DOHH2 (cell line): Measurements from ENCODE around the gene PKP4.
"Not testable (repeated sequence)": the region's sequence is repeated elsewhere in the genome, so short reads cannot be mapped to it uniquely, and the experiment has no call there.

Source experiments
- H3F3A ChIP-seq: fragments of 200-600 bp; sonication (generic), shearing (Covaris generic); 2 replicates; pipeline ENCODE4 v1.6.0; 2016; ENCODE audit warnings: antibody characterized with exemption, mild to moderate bottlenecking; ENCODE audit not compliant: control insufficient read depth, insufficient read depth
- H3K27ac ChIP-seq: fragments of 200-600 bp; sonication (generic); 2 replicates; pipeline ENCODE4 v1.5.1; 2014; ENCODE audit warnings: low read depth, mild to moderate bottlenecking, low read length, moderate library complexity
- H3K27me3 ChIP-seq: fragments of 200-600 bp; sonication (generic); 2 replicates; pipeline ENCODE4 v1.6.1; 2014; ENCODE audit warnings: mild to moderate bottlenecking, low read length, mixed read lengths; ENCODE audit not compliant: control insufficient read depth
- H3K36me3 ChIP-seq: fragments of 200-600 bp; sonication (generic); 2 replicates; pipeline ENCODE4 v1.6.1; 2014; ENCODE audit warnings: mild to moderate bottlenecking, low read length, moderate library complexity, mixed read lengths; ENCODE audit not compliant: control insufficient read depth
- H3K4me1 ChIP-seq: fragments of 200-600 bp; sonication (generic); 2 replicates; pipeline ENCODE4 v1.6.1; 2014; ENCODE audit warnings: mild to moderate bottlenecking, low read length, mixed read lengths; ENCODE audit not compliant: control insufficient read depth
- H3K4me2 ChIP-seq: fragments of 200-600 bp; sonication (generic); 2 replicates; pipeline ENCODE4 v1.6.0; 2014; ENCODE audit warnings: mild to moderate bottlenecking, low read length, moderate library complexity
- H3K4me3 ChIP-seq: fragments of 200-600 bp; sonication (generic); 2 replicates; pipeline ENCODE4 v1.5.1; 2014; ENCODE audit warnings: mild to moderate bottlenecking, low read length, mixed read lengths
- H3K79me2 ChIP-seq: fragments of 200-600 bp; sonication (generic); 2 replicates; pipeline ENCODE4 v1.6.1; 2014; ENCODE audit warnings: mild to moderate bottlenecking, low read length, mixed read lengths; ENCODE audit not compliant: control insufficient read depth
- H3K9me2 ChIP-seq: fragments of 200-600 bp; sonication (generic); replicated peaks from 2 replicates; pipeline ENCODE4 v1.6.1; 2014; ENCODE audit warnings: mild to moderate bottlenecking, low read length, mixed read lengths; ENCODE audit not compliant: control insufficient read depth
- H3K9me3 ChIP-seq: fragments of 200-600 bp; sonication (generic); 2 replicates; pipeline ENCODE4 v1.6.1; 2014; ENCODE audit warnings: antibody characterized with exemption, low read length, mixed read lengths; ENCODE audit not compliant: control insufficient read depth, insufficient read depth
- H4K20me1 ChIP-seq: fragments of 200-600 bp; sonication (generic); 2 replicates; pipeline ENCODE4 v1.6.0; 2014; ENCODE audit warnings: low read depth, mild to moderate bottlenecking, antibody characterized with exemption, low read length, moderate library complexity; ENCODE audit not compliant: control insufficient read depth, insufficient read depth
- EZH2phosphoT487 ChIP-seq: fragments of 200-600 bp; sonication (generic); IDR thresholded peaks from 2 replicates; pipeline ENCODE4 v1.6.1; 2017; ENCODE audit warnings: borderline replicate concordance, mild to moderate bottlenecking, antibody characterized with exemption, low read length, moderate library complexity, mixed read lengths
- TF ChIP-seq, protein P1 (sequence below): fragments of 200-600 bp; sonication (generic); IDR thresholded peaks from one replicate; pipeline ENCODE4 v1.5.1; 2014; ENCODE audit warnings: antibody characterized with exemption, mild to moderate bottlenecking, low read depth, low read length; ENCODE audit not compliant: poor library complexity, severe bottlenecking

The PKP4 gene

DNA sequence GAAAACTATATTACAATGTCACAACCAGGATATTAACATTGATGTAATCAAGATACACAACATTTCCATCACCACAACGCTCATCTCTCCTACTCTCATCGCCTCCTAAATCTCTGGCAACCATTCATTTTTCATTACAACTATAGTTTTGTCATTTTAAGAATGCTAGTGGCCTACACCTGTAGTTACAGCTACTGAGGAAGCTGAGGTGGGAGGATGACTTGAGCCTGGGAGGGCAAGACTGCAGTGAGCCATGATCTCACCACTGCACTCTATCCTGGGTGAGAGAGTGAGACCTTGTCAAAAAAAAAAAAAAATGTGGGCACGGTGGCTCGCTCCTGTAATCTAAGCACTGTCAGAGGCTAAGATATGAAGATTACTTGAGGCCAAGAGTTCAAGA, 10.5 kb downstream of the PKP4 start:
- peaks cover 55% of the 10 kb centered on the region for H3K79me2 ChIP-seq
- no peak overlapping the region for H3K27ac ChIP-seq
- H3K27me3 ChIP-seq, result no peaks in the 10 kb centered on the region
- no peak overlapping the region for H3K4me3 ChIP-seq
- no peaks in the 10 kb centered on the region for H3F3A ChIP-seq
- TF ChIP-seq EZH2phosphoT487, result no peak
- TF ChIP-seq, protein P1, sequence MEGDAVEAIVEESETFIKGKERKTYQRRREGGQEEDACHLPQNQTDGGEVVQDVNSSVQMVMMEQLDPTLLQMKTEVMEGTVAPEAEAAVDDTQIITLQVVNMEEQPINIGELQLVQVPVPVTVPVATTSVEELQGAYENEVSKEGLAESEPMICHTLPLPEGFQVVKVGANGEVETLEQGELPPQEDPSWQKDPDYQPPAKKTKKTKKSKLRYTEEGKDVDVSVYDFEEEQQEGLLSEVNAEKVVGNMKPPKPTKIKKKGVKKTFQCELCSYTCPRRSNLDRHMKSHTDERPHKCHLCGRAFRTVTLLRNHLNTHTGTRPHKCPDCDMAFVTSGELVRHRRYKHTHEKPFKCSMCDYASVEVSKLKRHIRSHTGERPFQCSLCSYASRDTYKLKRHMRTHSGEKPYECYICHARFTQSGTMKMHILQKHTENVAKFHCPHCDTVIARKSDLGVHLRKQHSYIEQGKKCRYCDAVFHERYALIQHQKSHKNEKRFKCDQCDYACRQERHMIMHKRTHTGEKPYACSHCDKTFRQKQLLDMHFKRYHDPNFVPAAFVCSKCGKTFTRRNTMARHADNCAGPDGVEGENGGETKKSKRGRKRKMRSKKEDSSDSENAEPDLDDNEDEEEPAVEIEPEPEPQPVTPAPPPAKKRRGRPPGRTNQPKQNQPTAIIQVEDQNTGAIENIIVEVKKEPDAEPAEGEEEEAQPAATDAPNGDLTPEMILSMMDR, result no peak
- peaks cover 11% of the 10 kb centered on the region for H3K36me3 ChIP-seq
- no peaks in the 10 kb centered on the region for H3K4me1 ChIP-seq
- H3K9me2 ChIP-seq, result no peaks in the 10 kb centered on the region
- H3K4me2 ChIP-seq, result no peak overlapping the region
- peaks cover 5% of the 10 kb centered on the region for H4K20me1 ChIP-seq
- no peaks in the 10 kb centered on the region for H3K9me3 ChIP-seq

DNA sequence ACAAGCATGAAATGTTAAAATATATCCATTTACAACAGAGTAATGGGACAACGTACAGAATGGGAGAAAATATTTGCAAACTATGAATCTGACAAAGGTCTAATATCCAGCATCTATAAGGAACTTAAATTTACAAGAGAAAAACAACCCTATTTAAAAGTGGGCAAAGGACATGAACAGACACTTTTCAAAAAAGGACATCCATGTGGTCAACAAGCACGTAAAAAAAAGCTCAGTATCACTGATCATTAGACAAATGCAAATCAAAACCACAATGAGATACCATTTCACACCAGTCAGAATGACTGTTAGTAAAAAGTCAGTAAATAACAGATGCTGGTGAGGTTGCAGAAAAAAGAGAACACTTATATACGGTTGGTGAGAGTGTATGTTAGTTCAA, 16.1 kb downstream of the PKP4 start:
- not testable (repeated sequence) for H3K9me2 ChIP-seq, H3K27me3 ChIP-seq, H3K27ac ChIP-seq, H3K9me3 ChIP-seq, H3K4me2 ChIP-seq, H3K4me1 ChIP-seq, H4K20me1 ChIP-seq, H3F3A ChIP-seq, H3K4me3 ChIP-seq, H3K79me2 ChIP-seq
- H3K36me3 ChIP-seq, result peaks cover 16% of the 10 kb centered on the region

DNA sequence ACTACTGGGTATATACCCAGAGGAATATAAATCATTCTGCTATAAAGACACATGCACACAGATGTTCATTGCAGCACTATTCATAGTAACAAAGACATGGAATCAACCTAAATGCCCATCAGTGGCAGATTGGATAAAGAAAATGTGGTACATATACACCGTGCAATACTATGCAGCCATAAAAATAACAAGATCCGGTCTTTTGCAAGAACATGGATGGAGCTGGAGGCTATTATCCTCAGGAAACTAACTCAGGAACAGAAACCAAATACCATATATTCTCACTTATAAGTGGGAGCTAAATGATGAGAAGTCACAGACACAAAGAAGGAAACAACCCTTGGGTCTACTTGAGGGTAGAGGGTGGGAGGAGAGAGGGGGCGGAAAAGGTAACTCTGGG, 16.5 kb downstream of the PKP4 start:
- H3K36me3 ChIP-seq, result peaks cover 16% of the 10 kb centered on the region
- H3K27me3 ChIP-seq, H4K20me1 ChIP-seq, H3K4me1 ChIP-seq, H3K79me2 ChIP-seq, H3F3A ChIP-seq, H3K9me3 ChIP-seq, H3K4me3 ChIP-seq, H3K4me2 ChIP-seq, H3K9me2 ChIP-seq, H3K27ac ChIP-seq: not testable (repeated sequence)

GRCh38 chr2:158473719-158474392, 17.1 kb downstream of the PKP4 start:
- H4K20me1 ChIP-seq, result no peaks in the 10 kb centered on the region

DNA sequence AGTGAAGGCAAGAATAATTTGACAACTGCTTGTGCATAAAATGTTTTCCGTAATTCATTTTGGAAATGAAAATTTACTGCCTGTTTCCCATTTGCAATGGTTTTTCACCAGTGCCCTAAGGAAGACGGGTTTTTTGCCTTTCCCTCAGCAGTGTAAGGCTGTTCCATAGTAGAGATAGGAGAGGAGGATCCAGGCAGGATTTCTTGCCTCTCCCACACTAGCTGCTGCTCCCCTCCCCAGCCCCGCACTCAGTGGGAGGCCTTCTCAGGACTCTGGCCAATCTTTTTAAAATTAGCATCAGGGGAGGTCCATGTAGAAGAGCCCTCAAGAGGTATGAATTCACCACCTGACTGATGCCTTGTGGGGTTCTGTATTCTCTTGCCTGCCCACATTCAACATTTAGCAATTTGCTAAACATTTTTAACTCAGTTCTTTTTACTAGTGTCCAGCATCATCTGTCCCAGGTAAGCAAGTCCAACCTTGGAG, 17.8 kb downstream of the PKP4 start:
- H3K79me2 ChIP-seq, H3K9me3 ChIP-seq, H4K20me1 ChIP-seq, H3K27me3 ChIP-seq, H3K4me3 ChIP-seq, H3K27ac ChIP-seq, H3K9me2 ChIP-seq, H3K4me2 ChIP-seq, H3K4me1 ChIP-seq, H3F3A ChIP-seq: not testable (repeated sequence)
- H3K36me3 ChIP-seq, result peaks cover 13% of the 10 kb centered on the region

More at GRCh38 chr2:158473719-158474392, 17.1 kb downstream of the PKP4 start:
- Histone ChIP-seq H3K9me2 (no peaks in the 10 kb centered on the region), H3K36me3 (peaks cover 16% of the 10 kb centered on the region), H3K4me1 (peaks cover 7% of the 10 kb centered on the region), H3K9me3 (no peaks in the 10 kb centered on the region), H3K27me3 (no peaks in the 10 kb centered on the region), H3K27ac (no peak overlapping the region), H3K4me2 (no peak overlapping the region), H3K4me3 (no peak overlapping the region), H3K79me2 (no peaks in the 10 kb centered on the region), H3F3A (no peaks in the 10 kb centered on the region)
- TF ChIP-seq, protein P1, result no peak
- TF ChIP-seq EZH2phosphoT487, result no peak
